ENCODE measurements around the gene DCTD.
A peak's percentile ranks its signal among the peaks of the same experiment; 100 is the strongest.

Gene DCTD

GRCh38 chr4:182917182-182918043 is at the start of gene DCTD:
Gene DCTD, minus strand, starts transcription at chr4:182917386. Its CDS starts 1,818 bp downstream, at chr4:182915568.
- H3K4me3 ChIP-seq (replicated peaks; ENCODE audit: low read depth, low read length): peak within 1 kb of the TSS; percentile 80
- H3K36me3 ChIP-seq (ENCODE audit: control insufficient read depth, insufficient read depth, low read length): peaks cover 15% of the 10 kb centered on the region
- H3K27me3 ChIP-seq (replicated peaks; ENCODE audit: control insufficient read depth, insufficient read depth, low read length): no peaks in the 10 kb centered on the region
- peak; percentile 71 for TF ChIP-seq CTCF (IDR thresholded peaks at IDR 0.05; ENCODE audit: insufficient read depth, low read length, poor library complexity, severe bottlenecking)
- peak; percentile 88 for DNase-seq (ENCODE audit: extremely low read depth, insufficient read length)

DNA sequence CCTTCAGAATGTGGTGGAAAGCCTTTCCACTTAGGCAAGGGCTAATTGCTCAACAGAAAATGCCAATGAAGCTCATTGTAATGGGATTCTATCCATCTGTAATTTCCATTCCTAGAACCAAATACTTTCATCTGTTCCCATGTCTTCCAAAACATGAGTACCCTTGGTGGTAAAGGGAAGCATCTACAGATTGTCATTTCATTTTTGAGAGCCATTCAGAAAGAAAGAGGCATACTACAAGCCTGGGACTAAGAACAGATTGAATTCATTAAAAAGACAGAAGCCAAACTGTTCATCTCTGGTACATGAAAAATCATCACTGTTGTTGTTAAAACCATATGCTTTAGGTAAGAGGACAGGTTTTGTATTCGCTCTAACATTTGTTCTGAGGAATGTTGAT is 43.6 kb upstream of the DCTD start:
- DNase-seq (ENCODE audit: extremely low read depth, insufficient read length): no peak
- H3K4me3 ChIP-seq (replicated peaks; ENCODE audit: low read depth, low read length): no peak overlapping the region
- H3K27me3 ChIP-seq (replicated peaks; ENCODE audit: control insufficient read depth, insufficient read depth, low read length): no peaks in the 10 kb centered on the region
- no peaks in the 10 kb centered on the region for H3K36me3 ChIP-seq (ENCODE audit: control insufficient read depth, insufficient read depth, low read length)
- no peak for TF ChIP-seq CTCF (IDR thresholded peaks at IDR 0.05; ENCODE audit: insufficient read depth, low read length, poor library complexity, severe bottlenecking)

GRCh38 chr4:182960228-182960627 is 43.0 kb upstream of the DCTD start:
- H3K36me3 ChIP-seq (ENCODE audit: control insufficient read depth, insufficient read depth, low read length): no peaks in the 10 kb centered on the region
- no peak for DNase-seq (ENCODE audit: extremely low read depth, insufficient read length)
- no peaks in the 10 kb centered on the region for H3K27me3 ChIP-seq (replicated peaks; ENCODE audit: control insufficient read depth, insufficient read depth, low read length)
- no peak for TF ChIP-seq CTCF (IDR thresholded peaks at IDR 0.05; ENCODE audit: insufficient read depth, low read length, poor library complexity, severe bottlenecking)
- H3K4me3 ChIP-seq (replicated peaks; ENCODE audit: low read depth, low read length): no peak overlapping the region

GRCh38 chr4:182955411-182955810 is 38.2 kb upstream of the DCTD start:
- no peak overlapping the region for H3K4me3 ChIP-seq (replicated peaks; ENCODE audit: low read depth, low read length)
- no peaks in the 10 kb centered on the region for H3K36me3 ChIP-seq (ENCODE audit: control insufficient read depth, insufficient read depth, low read length)
- TF ChIP-seq CTCF (IDR thresholded peaks at IDR 0.05; ENCODE audit: insufficient read depth, low read length, poor library complexity, severe bottlenecking): no peak
- H3K27me3 ChIP-seq (replicated peaks; ENCODE audit: control insufficient read depth, insufficient read depth, low read length): no peaks in the 10 kb centered on the region
- no peak for DNase-seq (ENCODE audit: extremely low read depth, insufficient read length)

GRCh38 chr4:182944484-182945213 is 27.5 kb upstream of the DCTD start:
- no peak for DNase-seq (ENCODE audit: extremely low read depth, insufficient read length)
- TF ChIP-seq CTCF (IDR thresholded peaks at IDR 0.05; ENCODE audit: insufficient read depth, low read length, poor library complexity, severe bottlenecking): no peak
- H3K36me3 ChIP-seq (ENCODE audit: control insufficient read depth, insufficient read depth, low read length): no peaks in the 10 kb centered on the region

More at GRCh38 chr4:182944484-182945213, 27.5 kb upstream of the DCTD start:
- Histone ChIP-seq H3K27me3 (replicated peaks; ENCODE audit: control insufficient read depth, insufficient read depth, low read length) (no peaks in the 10 kb centered on the region), H3K4me3 (replicated peaks; ENCODE audit: low read depth, low read length) (no peak overlapping the region)

All from GM06990 (cell line).